ENCODE measurements around the gene PTCRA. TPM values are rescaled to one million over a fixed set of nuclear protein-coding genes. Genes with fewer than 3 reads are reported as not detected.
A peak's percentile ranks its signal among the peaks of the same experiment; 100 is the strongest.

Gene PTCRA
- polyA plus RNA-seq, 3 donors: 0.27 to 0.83 (median 0.55) TPM

DNA sequence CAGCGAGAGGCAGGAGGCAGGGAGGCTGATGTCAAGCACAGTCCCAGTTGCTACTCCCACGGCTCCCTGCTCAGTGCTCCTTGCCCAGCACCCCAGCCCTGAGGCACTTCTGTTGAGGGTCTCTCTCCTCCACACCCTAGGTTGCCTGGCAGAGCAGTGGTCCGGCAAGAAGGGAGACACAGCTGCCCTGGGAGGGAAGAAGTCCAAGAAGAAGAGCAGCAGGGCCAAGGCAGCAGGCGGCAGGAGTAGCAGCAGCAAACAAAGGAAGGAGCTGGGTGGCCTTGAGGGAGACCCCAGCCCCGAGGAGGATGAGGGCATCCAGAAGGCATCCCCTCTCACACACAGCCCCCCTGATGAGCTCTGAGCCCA, 22.6 kb downstream of the PTCRA start:
- peaks cover 0 to 1% (median 0%) of the 10 kb centered on the region in 3 donors for H3K27me3 Mint-ChIP-seq (ENCODE audit: low read depth in 3 of 3)
- H3K4me1 Mint-ChIP-seq: peaks cover 22% of the 10 kb centered on the region

More for the DNA sequence above, 22.6 kb downstream of the PTCRA start:
- Histone ChIP-seq H3K4me2 (replicated peaks; ENCODE audit: extremely low read depth, low read length, poor library complexity, severe bottlenecking) (no peak overlapping the region), H3K27me3 (ENCODE audit: control insufficient read depth in 2 of 2, insufficient read depth in 2 of 2, low read length in 2 of 2) (no peaks in the 10 kb centered on the region), H3K36me3 (replicated peaks in 1 of 2; ENCODE audit: control insufficient read depth in 1 of 2, insufficient read depth in 2 of 2, low read length in 2 of 2) (peaks cover 88 to 96% of the 10 kb centered on the region in 2 donors), H3K9ac (ENCODE audit: insufficient read depth, low read length, poor library complexity, severe bottlenecking) (no peak overlapping the region), H3K27ac (ENCODE audit: low read depth in 1 of 2, low read length in 2 of 2) (peak overlapping the region in 1 of 2 donors; percentile 45), H3K4me1 (ENCODE audit: control insufficient read depth in 1 of 2, insufficient read depth in 2 of 2, low read length in 2 of 2) (peaks cover 21 to 22% of the 10 kb centered on the region in 2 donors), H3K9me3 (replicated peaks in 1 of 2; ENCODE audit: control insufficient read depth in 1 of 2, insufficient read depth in 1 of 2, low read length in 2 of 2) (no peaks in the 10 kb centered on the region), H3K79me2 (ENCODE audit: insufficient read depth, low read length) (peaks cover 61% of the 10 kb centered on the region), H2AFZ (ENCODE audit: insufficient read depth, low read depth, low read length, poor library complexity, severe bottlenecking) (no peak overlapping the region), H3K4me3 (replicated peaks in 1 of 3; ENCODE audit: low read depth in 2 of 3, low read length in 3 of 3) (no peak overlapping the region), H4K20me1 (ENCODE audit: insufficient read depth, low read length) (peaks cover 100% of the 10 kb centered on the region)
- Mint-ChIP-seq H3K36me3 (peaks cover 82 to 90% of the 10 kb centered on the region in 2 donors), H3K9me3 (no peaks in the 10 kb centered on the region), H3K4me3 (no peak overlapping the region), H3K27ac (peak overlapping the region in 5 of 7 donors; percentile 10 to 77 (median 34))
- intact Hi-C loops (cut with micrococcal nuclease): loop anchor here (5.0 kb wide), 2 partner anchors 36 to 39 kb away; partner anchors contain the start of gene PEX6 (in 1 of the 2)
- DNase-seq: no peak
- no peak for TF ChIP-seq CTCF (IDR thresholded peaks at IDR 0.05)
- WGBS (ENCODE audit: insufficient coverage): 100% methylated on average over 2 of the region's 5 CpGs
